ENCODE data around the gene PCMTD2.

Gene PCMTD2

DNA sequence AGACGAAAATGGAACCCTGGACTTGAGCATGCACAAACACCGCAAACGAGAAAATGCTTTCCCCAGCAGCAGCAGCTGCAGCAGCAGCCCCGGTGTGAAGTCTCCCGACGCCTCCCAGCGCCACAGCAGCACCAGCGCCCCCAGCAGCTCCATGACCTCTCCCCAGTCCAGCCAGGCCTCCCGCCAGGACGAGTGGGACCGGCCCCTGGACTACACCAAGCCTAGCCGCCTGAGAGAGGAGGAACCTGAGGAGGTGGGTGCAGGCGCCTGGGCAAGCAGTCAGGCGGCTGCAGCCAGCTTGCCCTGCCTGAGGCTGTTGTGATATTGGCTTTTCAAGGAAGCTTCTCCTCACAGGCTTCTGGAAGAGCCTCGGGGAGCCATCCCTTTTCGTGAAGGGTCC is 35.8 kb upstream of the PCMTD2 start:
- no peak for TF ChIP-seq EZH2 (IDR thresholded peaks at IDR 0.05; ENCODE audit: borderline replicate concordance, low read length)
- TF ChIP-seq, protein P1, sequence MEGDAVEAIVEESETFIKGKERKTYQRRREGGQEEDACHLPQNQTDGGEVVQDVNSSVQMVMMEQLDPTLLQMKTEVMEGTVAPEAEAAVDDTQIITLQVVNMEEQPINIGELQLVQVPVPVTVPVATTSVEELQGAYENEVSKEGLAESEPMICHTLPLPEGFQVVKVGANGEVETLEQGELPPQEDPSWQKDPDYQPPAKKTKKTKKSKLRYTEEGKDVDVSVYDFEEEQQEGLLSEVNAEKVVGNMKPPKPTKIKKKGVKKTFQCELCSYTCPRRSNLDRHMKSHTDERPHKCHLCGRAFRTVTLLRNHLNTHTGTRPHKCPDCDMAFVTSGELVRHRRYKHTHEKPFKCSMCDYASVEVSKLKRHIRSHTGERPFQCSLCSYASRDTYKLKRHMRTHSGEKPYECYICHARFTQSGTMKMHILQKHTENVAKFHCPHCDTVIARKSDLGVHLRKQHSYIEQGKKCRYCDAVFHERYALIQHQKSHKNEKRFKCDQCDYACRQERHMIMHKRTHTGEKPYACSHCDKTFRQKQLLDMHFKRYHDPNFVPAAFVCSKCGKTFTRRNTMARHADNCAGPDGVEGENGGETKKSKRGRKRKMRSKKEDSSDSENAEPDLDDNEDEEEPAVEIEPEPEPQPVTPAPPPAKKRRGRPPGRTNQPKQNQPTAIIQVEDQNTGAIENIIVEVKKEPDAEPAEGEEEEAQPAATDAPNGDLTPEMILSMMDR (IDR thresholded peaks at IDR 0.05; ENCODE audit: low read length): no peak
- H3K9ac ChIP-seq (ENCODE audit: low read length): no peak overlapping the region
- H3K4me2 ChIP-seq (ENCODE audit: low read length): no peak overlapping the region
- H3K27me3 ChIP-seq (ENCODE audit: insufficient read depth, low read length): no peaks in the 10 kb centered on the region
- H2AFZ ChIP-seq (ENCODE audit: low read length): no peak overlapping the region
- no peaks in the 10 kb centered on the region for H3K9me2 ChIP-seq (ENCODE audit: low read depth, low read length)
- H3K79me2 ChIP-seq (ENCODE audit: insufficient read depth, low read length): no peaks in the 10 kb centered on the region
- no peaks in the 10 kb centered on the region for H3K36me3 ChIP-seq (ENCODE audit: insufficient read depth, low read length)
- no peaks in the 10 kb centered on the region for H3F3A ChIP-seq (ENCODE audit: insufficient read depth, low read length)
- no peaks in the 10 kb centered on the region for H4K20me1 ChIP-seq (ENCODE audit: insufficient read depth, low read length)
- H3K4me3 ChIP-seq (ENCODE audit: low read depth, low read length, poor library complexity, severe bottlenecking): no peak overlapping the region
- no peak overlapping the region for H3K27ac ChIP-seq (ENCODE audit: low read depth, low read length, poor library complexity, severe bottlenecking)
- H3K9me3 ChIP-seq (ENCODE audit: low read length): no peaks in the 10 kb centered on the region
- no peaks in the 10 kb centered on the region for H3K4me1 ChIP-seq (ENCODE audit: insufficient read depth, low read length, severe bottlenecking)

GRCh38 chr20:64220420-64220819 is 35.1 kb upstream of the PCMTD2 start:
- H2AFZ ChIP-seq (ENCODE audit: low read length): no peak overlapping the region
- no peaks in the 10 kb centered on the region for H3K9me2 ChIP-seq (ENCODE audit: low read depth, low read length)
- no peaks in the 10 kb centered on the region for H3K79me2 ChIP-seq (ENCODE audit: insufficient read depth, low read length)
- no peaks in the 10 kb centered on the region for H3K4me1 ChIP-seq (ENCODE audit: insufficient read depth, low read length, severe bottlenecking)
- H3K9me3 ChIP-seq (ENCODE audit: low read length): no peaks in the 10 kb centered on the region
- H3F3A ChIP-seq (ENCODE audit: insufficient read depth, low read length): no peaks in the 10 kb centered on the region
- H3K4me3 ChIP-seq (ENCODE audit: low read depth, low read length, poor library complexity, severe bottlenecking): no peak overlapping the region
- H3K4me2 ChIP-seq (ENCODE audit: low read length): no peak overlapping the region
- no peak overlapping the region for H3K9ac ChIP-seq (ENCODE audit: low read length)
- TF ChIP-seq EZH2 (IDR thresholded peaks at IDR 0.05; ENCODE audit: borderline replicate concordance, low read length): no peak
- TF ChIP-seq, protein P1 (IDR thresholded peaks at IDR 0.05; ENCODE audit: low read length): no peak
- no peaks in the 10 kb centered on the region for H3K36me3 ChIP-seq (ENCODE audit: insufficient read depth, low read length)
- H4K20me1 ChIP-seq (ENCODE audit: insufficient read depth, low read length): no peaks in the 10 kb centered on the region
- H3K27ac ChIP-seq (ENCODE audit: low read depth, low read length, poor library complexity, severe bottlenecking): no peak overlapping the region
- H3K27me3 ChIP-seq (ENCODE audit: insufficient read depth, low read length): no peaks in the 10 kb centered on the region

DNA sequence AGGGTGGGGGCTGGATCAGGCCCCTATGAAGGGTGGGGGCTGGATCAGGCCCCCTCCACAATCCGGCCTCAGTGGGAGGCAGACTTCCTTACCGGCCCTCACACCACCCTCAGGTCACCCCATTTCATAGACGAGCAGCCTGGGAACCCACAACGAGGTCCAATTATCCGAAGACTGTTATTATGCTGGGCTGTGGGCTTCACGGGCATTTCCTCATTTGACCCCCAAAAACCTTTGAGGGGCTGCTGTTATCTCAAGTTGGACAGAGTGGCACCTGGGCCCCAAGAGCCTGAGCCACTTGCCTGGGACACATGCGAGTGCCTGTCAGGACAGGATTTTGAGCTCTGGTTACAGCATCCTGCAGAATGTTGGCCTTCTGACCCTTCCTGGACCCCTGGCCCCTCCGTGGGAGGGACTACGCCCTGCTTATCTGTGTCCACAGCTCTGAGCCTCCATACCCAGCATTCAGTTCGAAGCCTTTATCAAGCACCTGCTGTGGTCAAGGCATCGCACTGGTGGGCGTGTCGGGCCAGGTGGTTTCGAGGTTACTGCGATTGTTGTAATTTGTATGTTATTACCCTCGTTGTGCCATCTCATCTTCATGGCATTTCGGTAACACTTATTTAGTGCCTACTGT is 34.5 kb upstream of the PCMTD2 start:
- Histone ChIP-seq H3F3A (ENCODE audit: insufficient read depth, low read length) (no peaks in the 10 kb centered on the region), H3K9ac (ENCODE audit: low read length) (no peak overlapping the region), H3K9me3 (ENCODE audit: low read length) (no peaks in the 10 kb centered on the region), H3K27ac (ENCODE audit: low read depth, low read length, poor library complexity, severe bottlenecking) (no peak overlapping the region), H3K9me2 (ENCODE audit: low read depth, low read length) (no peaks in the 10 kb centered on the region), H4K20me1 (ENCODE audit: insufficient read depth, low read length) (no peaks in the 10 kb centered on the region), H3K36me3 (ENCODE audit: insufficient read depth, low read length) (no peaks in the 10 kb centered on the region), H3K4me2 (ENCODE audit: low read length) (no peak overlapping the region), H3K4me3 (ENCODE audit: low read depth, low read length, poor library complexity, severe bottlenecking) (no peak overlapping the region), H2AFZ (ENCODE audit: low read length) (no peak overlapping the region), H3K79me2 (ENCODE audit: insufficient read depth, low read length) (no peaks in the 10 kb centered on the region), H3K27me3 (ENCODE audit: insufficient read depth, low read length) (0 out of 2 replicates have a peak, but pooled peaks cover 3% of the 10 kb centered on the region), H3K4me1 (ENCODE audit: insufficient read depth, low read length, severe bottlenecking) (no peaks in the 10 kb centered on the region)
- no peak for TF ChIP-seq EZH2 (IDR thresholded peaks at IDR 0.05; ENCODE audit: borderline replicate concordance, low read length)
- TF ChIP-seq, protein P1 (IDR thresholded peaks at IDR 0.05; ENCODE audit: low read length): no peak
